ENCODE data around the gene MYOD1. TPM values are rescaled to one million over a fixed set of nuclear protein-coding genes. Genes with fewer than 3 reads are reported as not detected.
A peak's percentile ranks its signal among the peaks of the same experiment; 100 is the strongest.

Gene MYOD1
- total and polyA plus RNA-seq, 8 donors = not detected

DNA sequence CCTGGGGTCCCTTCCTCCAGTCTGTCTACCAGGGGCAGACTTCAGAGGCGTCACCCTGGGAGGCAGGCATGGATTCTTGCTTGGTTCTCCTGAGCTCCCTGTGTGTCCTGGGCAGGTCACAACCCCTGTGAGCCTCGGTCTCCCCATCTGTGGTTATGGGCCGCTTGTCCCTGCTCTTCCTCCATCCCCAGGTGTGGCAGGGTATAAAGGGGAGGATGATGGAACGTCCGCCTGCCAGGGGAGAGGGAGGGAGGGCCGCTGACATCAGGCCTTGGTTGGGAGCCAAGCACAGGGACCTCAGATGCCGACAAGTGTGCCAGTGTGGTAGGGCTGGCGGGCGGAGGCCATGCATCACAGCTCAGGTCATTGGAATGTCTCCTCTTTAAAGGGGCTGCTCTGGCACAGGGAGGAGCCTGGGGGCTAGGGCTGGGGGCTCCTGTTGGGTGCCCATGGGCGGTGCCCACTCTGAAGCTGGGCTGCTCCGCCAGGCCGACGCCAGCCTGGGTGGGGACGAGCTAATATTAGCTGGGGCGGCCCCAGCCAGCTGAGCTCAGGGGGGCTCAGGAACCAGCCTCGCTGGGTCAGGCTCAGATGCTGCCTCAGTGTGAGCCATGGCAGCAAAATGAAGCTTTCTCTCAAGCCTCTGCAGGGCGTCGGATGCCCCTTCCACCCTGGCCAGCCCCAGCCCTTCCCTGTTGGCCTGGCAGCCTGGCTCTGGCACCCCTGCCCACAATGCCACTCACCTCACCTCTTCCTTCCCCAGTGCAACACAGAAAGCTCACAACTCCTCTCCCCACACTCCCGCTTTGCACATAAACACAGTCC, 28.0 kb downstream of the MYOD1 start:
- Histone ChIP-seq H3K27me3 (peaks cover 0 to 31% of the 10 kb centered on the region in 2 donors), H3K4me3 (no peak overlapping the region), H3K27ac (no peak overlapping the region), H3K36me3 (no peaks in the 10 kb centered on the region), H3K4me1 (no peaks in the 10 kb centered on the region), H3K9me3 (no peaks in the 10 kb centered on the region)
- TF ChIP-seq, protein P1, sequence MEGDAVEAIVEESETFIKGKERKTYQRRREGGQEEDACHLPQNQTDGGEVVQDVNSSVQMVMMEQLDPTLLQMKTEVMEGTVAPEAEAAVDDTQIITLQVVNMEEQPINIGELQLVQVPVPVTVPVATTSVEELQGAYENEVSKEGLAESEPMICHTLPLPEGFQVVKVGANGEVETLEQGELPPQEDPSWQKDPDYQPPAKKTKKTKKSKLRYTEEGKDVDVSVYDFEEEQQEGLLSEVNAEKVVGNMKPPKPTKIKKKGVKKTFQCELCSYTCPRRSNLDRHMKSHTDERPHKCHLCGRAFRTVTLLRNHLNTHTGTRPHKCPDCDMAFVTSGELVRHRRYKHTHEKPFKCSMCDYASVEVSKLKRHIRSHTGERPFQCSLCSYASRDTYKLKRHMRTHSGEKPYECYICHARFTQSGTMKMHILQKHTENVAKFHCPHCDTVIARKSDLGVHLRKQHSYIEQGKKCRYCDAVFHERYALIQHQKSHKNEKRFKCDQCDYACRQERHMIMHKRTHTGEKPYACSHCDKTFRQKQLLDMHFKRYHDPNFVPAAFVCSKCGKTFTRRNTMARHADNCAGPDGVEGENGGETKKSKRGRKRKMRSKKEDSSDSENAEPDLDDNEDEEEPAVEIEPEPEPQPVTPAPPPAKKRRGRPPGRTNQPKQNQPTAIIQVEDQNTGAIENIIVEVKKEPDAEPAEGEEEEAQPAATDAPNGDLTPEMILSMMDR (IDR thresholded peaks at IDR 0.05) = no peak
- no peak for ATAC-seq
- intact Hi-C loops (cut with DNase I) = no loop called here
- DNase-seq = peak in 1 of 4 donors; percentile 61

DNA sequence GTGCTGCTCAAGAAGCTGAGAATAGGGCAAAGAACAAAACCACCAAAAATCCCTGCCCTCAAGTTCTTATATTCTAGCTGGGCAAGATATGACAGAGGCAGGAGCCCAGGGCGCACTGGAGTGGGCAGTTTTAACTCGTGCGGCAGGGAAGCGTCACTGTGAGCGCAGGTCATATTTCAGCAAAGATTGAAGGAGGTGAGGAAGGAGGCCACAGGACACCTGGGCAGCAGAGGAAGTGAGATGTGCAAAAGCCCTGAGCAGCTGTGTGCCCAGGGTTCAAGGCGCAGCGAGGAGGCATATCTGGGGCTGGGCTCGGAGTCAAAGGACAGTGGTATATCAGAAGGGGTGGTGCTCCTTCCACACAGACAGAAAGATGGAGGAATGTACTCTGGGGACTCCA, 28.7 kb downstream of the MYOD1 start:
- ATAC-seq = no peak
- intact Hi-C loops (cut with DNase I) = no loop called here
- no peaks in the 10 kb centered on the region for H3K9me3 ChIP-seq
- TF ChIP-seq, protein P1 (IDR thresholded peaks at IDR 0.05) = no peak
- H3K27me3 ChIP-seq = peaks cover 0 to 37% of the 10 kb centered on the region in 2 donors
- no peaks in the 10 kb centered on the region for H3K36me3 ChIP-seq
- H3K4me3 ChIP-seq = no peak overlapping the region
- DNase-seq = peak in 1 of 4 donors; percentile 30
- no peaks in the 10 kb centered on the region for H3K4me1 ChIP-seq
- no peak overlapping the region for H3K27ac ChIP-seq

DNA sequence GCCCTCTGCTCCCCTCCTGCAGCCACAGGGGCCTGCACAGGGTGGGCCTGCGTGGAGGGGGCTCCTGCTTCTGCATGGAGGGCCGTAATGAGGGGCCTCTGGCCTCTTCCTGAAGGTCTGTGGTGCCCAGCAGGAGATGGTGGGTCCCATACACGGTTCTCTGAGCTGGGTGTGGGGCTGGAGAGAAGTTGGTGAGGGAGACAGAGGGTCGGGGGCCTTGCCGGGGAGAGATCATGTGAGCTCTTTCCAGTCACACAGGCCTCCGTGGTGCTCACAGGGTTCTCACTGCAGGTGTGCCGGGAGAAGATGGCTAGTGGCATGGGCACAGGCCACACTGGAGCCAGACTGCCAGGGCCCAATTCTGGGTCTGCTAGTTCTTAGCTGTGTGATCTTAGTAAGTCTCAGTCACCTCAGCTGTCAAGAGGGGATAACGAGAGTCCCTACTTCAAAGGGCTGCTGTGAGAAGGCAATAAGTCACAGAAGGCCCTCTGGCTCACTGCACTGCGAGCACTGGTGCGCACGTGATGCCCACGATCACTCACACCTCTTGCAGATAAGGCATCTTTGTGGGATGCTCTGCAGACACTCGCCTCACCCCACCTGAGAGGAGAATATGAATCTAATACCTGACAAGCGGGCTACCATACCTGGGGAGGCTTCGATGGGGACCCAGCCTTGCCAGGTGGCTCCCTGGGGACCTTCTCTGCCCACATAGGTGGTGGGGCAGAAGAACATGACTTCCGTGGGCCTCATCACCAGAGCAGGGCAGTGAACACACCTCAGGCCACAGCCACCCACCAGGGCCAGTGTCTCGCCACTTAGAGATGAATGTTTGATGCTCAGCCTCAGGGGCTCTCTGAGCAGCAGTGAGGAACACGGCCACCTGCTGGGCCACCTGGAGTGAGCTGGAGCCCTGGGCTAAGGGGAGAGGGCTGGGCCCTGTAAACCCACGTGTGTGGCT, 29.7 kb downstream of the MYOD1 start:
- intact Hi-C loops (cut with DNase I) = no loop called here
- Histone ChIP-seq H3K27ac (no peak overlapping the region), H3K36me3 (no peaks in the 10 kb centered on the region), H3K9me3 (no peaks in the 10 kb centered on the region), H3K27me3 (peaks cover 0 to 45% of the 10 kb centered on the region in 2 donors), H3K4me1 (no peaks in the 10 kb centered on the region), H3K4me3 (no peak overlapping the region)
- TF ChIP-seq, protein P1 (IDR thresholded peaks at IDR 0.05) = no peak
- DNase-seq (peak in 2 of 4 donors; percentile 25 to 53), ATAC-seq (no peak)

DNA sequence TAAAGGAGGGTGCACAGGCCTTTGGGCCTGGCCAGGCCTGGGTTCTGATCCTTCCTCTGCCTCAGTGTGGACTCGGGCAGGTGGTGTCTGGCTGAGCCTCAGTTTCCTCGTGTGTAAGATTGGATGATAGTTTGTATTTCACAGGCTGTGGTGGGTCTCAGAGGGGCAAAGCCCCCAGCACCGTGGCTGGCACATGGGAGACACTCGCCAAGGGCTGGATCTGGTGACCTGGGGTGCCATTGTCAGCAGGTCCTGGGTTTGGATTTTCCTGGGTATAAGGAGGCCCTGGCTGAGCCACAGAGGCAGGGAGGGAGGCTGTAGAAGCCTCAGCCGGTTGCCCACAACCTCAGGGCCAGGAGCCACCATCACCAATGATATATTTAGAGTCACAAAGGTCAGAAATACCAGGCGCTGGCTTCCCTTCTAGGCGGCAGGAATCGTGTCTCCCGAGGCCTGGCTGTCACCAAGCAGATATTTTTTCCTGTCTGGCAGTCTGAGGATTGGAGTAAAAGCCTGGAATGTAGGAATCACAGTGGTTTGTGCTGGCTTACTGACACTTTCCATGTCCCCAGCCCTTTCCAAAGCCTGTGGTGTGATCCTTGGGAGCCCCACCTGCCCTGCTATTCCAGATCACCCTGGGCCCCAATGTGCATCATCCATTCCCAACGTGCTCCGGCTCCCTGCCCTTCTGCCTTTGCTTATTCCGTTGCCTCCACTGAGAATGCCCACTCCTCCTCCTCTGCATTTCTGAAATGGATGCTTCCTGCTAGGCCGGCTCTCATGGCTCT, 30.8 kb downstream of the MYOD1 start:
- H3K27ac ChIP-seq = no peak overlapping the region
- H3K4me3 ChIP-seq = no peak overlapping the region
- intact Hi-C loops (cut with DNase I) = no loop called here
- H3K4me1 ChIP-seq = no peaks in the 10 kb centered on the region
- DNase-seq = peak in 2 of 4 donors; percentile 12 to 58
- H3K27me3 ChIP-seq = peaks cover 0 to 46% of the 10 kb centered on the region in 2 donors
- ATAC-seq = no peak
- TF ChIP-seq, protein P1 (IDR thresholded peaks at IDR 0.05) = no peak
- no peaks in the 10 kb centered on the region for H3K9me3 ChIP-seq
- no peaks in the 10 kb centered on the region for H3K36me3 ChIP-seq

Data from left lung (tissue), 10 donors.